ENCODE results near the gene NR3C1. TPM values are rescaled to one million over a fixed set of nuclear protein-coding genes. Genes with fewer than 3 reads are reported as not detected.

Gene NR3C1
- total and polyA plus RNA-seq, 2 donors (not counting 1 experiment from before 2014, with no cell fraction given) = 17.6 to 218 TPM

DNA sequence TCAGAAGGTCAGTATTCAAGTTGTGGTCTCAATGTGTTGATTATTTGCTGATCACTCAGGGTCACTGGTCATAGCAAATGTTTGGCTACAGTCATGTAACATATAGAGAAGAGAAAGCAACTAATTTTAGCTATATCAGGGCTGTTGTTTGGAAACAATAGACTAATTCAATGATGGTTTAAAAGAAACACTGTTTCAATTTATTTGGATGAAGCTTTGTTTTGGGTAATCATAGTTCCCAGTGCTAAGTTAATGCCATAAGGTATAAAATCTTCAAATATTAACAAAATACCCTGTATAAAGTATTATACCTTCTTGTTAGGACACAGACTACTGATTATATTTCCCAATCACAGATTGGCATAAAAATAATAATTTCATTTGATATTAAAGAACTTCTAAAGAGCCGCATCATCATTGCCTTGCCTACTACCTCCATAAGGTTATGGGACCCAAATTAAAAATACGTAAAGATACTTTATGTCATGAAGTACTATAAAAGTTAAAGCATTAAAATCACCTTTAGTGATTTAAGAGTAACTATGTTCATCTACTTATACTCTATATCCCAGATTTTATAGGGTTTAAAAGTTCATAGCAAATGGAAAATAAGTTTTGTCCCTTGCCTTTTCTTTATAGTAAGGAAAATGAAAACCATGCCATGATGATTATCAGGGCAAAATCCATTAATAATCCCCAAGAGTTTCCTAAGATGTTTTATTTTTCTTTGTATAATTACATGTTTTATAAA lies 6.0 kb downstream of the NR3C1 start:
- Histone ChIP-seq H3K4me2 (replicated peaks; ENCODE audit: low read depth, low read length, poor library complexity, severe bottlenecking) (peak overlapping the region; percentile 99), H3K36me3 (replicated peaks in 1 of 2; ENCODE audit: control extremely low read depth in 1 of 2, control insufficient read depth in 1 of 2, extremely low read depth in 1 of 2, insufficient read depth in 2 of 2, low read length in 1 of 2) (peaks cover 5 to 14% of the 10 kb centered on the region in 2 experiments), H3K9ac (ENCODE audit: low read length) (peak overlapping the region; percentile 53), H3K4me3 (ENCODE audit: control extremely low read depth in 1 of 5, extremely low read depth in 1 of 5, insufficient read depth in 1 of 5, low read depth in 2 of 5, low read length in 4 of 5) (peak overlapping the region in 1 of 5 experiments; percentile 57), H3K4me1 (ENCODE audit: control insufficient read depth in 2 of 2, insufficient read depth in 2 of 2, low read length in 2 of 2) (peaks cover 37 to 94% of the 10 kb centered on the region in 2 donors), H3K9me3 (ENCODE audit: control extremely low read depth in 1 of 3, control insufficient read depth in 2 of 3, insufficient read depth in 1 of 3, low read length in 2 of 3) (no peaks in the 10 kb centered on the region), H2AFZ (ENCODE audit: insufficient read depth, low read depth, low read length, poor library complexity, severe bottlenecking) (no peak overlapping the region), H4K20me1 (ENCODE audit: control insufficient read depth, insufficient read depth, low read length, poor library complexity, severe bottlenecking) (peaks cover 97% of the 10 kb centered on the region), H3K27ac (ENCODE audit: low read length in 2 of 2) (peak overlapping the region in 1 of 2 donors; percentile 22), H3K27me3 (replicated peaks in 1 of 4; ENCODE audit: control extremely low read depth in 1 of 4, control insufficient read depth in 3 of 4, insufficient read depth in 4 of 4, low read length in 3 of 4) (no peaks in the 10 kb centered on the region), H3K79me2 (ENCODE audit: control insufficient read depth, insufficient read depth, low read length) (peaks cover 100% of the 10 kb centered on the region)
- Mint-ChIP-seq H3K9me3 (ENCODE audit: insufficient read depth) (no peaks in the 10 kb centered on the region), H3K4me3 (peak overlapping the region; percentile 95), H3K4me1 (peaks cover 74% of the 10 kb centered on the region), H3K27ac (no peak overlapping the region), H3K27me3 (no peaks in the 10 kb centered on the region)
- no peak for DNase-seq
- no peak for ATAC-seq (ENCODE audit: low read depth)
- POLR2A ChIA-PET = no interaction called here
- intact Hi-C loops (cut with micrococcal nuclease) = loop anchor here (2.0 to 10.0 kb wide), 3 partner anchors 15 to 53 kb away; no protein-coding TSS in a partner anchor
- CTCF ChIA-PET = interaction anchor here (1.8 kb wide), 1 partner anchor 428 kb away, joined by 7 read pairs; no protein-coding TSS in a partner anchor
- TF ChIP-seq, protein P1, sequence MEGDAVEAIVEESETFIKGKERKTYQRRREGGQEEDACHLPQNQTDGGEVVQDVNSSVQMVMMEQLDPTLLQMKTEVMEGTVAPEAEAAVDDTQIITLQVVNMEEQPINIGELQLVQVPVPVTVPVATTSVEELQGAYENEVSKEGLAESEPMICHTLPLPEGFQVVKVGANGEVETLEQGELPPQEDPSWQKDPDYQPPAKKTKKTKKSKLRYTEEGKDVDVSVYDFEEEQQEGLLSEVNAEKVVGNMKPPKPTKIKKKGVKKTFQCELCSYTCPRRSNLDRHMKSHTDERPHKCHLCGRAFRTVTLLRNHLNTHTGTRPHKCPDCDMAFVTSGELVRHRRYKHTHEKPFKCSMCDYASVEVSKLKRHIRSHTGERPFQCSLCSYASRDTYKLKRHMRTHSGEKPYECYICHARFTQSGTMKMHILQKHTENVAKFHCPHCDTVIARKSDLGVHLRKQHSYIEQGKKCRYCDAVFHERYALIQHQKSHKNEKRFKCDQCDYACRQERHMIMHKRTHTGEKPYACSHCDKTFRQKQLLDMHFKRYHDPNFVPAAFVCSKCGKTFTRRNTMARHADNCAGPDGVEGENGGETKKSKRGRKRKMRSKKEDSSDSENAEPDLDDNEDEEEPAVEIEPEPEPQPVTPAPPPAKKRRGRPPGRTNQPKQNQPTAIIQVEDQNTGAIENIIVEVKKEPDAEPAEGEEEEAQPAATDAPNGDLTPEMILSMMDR (IDR thresholded peaks at IDR 0.05) = no peak
- TF ChIP-seq EZH2 (IDR thresholded peaks at IDR 0.05; ENCODE audit: borderline replicate concordance, insufficient read depth, low read depth, low read length, poor library complexity, severe bottlenecking) = no peak
- no CpG with 5 or more reads among the region's 2 CpGs for WGBS (ENCODE audit: insufficient coverage)
